NCI-H526 treated with DMSO at 0.1 percent for 48 hours (cell line): ENCODE measurements around the gene CD58.

ENCODE experiments used
- DNase-seq: peaks from one replicate; lab custom pipeline; 2025; lab: John Stamatoyannopoulos, UW

Gene CD58

GRCh38 chr1:116538544-116538943 is 32.3 kb downstream of the CD58 start:
- no peak for DNase-seq

GRCh38 chr1:116537898-116538297 is 32.9 kb downstream of the CD58 start:
- no peak for DNase-seq

- no peak for DNase-seq
These were observed 33.6 kb downstream of the CD58 start for GRCh38 chr1:116537040-116537831.

- no peak for DNase-seq
These were observed 36.6 kb downstream of the CD58 start for GRCh38 chr1:116534014-116534739.

GRCh38 chr1:116533429-116533820 is 37.4 kb downstream of the CD58 start:
- no peak for DNase-seq

- DNase-seq = no peak
These were observed 38.0 kb downstream of the CD58 start for GRCh38 chr1:116532671-116533428.

- DNase-seq = no peak
These were observed 38.9 kb downstream of the CD58 start for GRCh38 chr1:116531917-116532316.

- no peak for DNase-seq
These were observed 41.1 kb downstream of the CD58 start for GRCh38 chr1:116529681-116530080.

GRCh38 chr1:116529199-116529631 is 41.6 kb downstream of the CD58 start:
- DNase-seq = no peak

- no peak for DNase-seq
These were observed 42.3 kb downstream of the CD58 start for GRCh38 chr1:116528329-116529083.

- DNase-seq = no peak
These were observed 45.4 kb downstream of the CD58 start for GRCh38 chr1:116525440-116525839.

- no peak for DNase-seq
These were observed 49.6 kb downstream of the CD58 start for GRCh38 chr1:116521186-116521585.

- no peak for DNase-seq
These were observed 52.4 kb downstream of the CD58 start for GRCh38 chr1:116518400-116518799.

GRCh38 chr1:116516631-116517030 is 54.2 kb downstream of the CD58 start:
- no peak for DNase-seq

GRCh38 chr1:116515702-116516101 is 55.1 kb downstream of the CD58 start:
- DNase-seq = no peak

- DNase-seq = no peak
These were observed 55.9 kb downstream of the CD58 start for GRCh38 chr1:116514708-116515525.

GRCh38 chr1:116513956-116514355 is 56.9 kb downstream of the CD58 start:
- DNase-seq = no peak

GRCh38 chr1:116511459-116512019 is 59.3 kb downstream of the CD58 start:
- no peak for DNase-seq

- no peak for DNase-seq
These were observed 60.5 kb downstream of the CD58 start for GRCh38 chr1:116510361-116510760.
